ENCODE measurements around the gene BCL2A1.
A peak's percentile ranks its signal among the peaks of the same experiment; 100 is the strongest.
"Not testable (repeated sequence)": the region's sequence is repeated elsewhere in the genome, so short reads cannot be mapped to it uniquely, and the experiment has no call there.

Gene BCL2A1

GRCh38 chr15:79956354-79956939 lies 14.5 kb downstream of the BCL2A1 start:
- no peak for DNase-seq

GRCh38 chr15:79954661-79955060 lies 16.3 kb downstream of the BCL2A1 start:
- no peak for DNase-seq

- no peak for DNase-seq
These were observed 17.0 kb downstream of the BCL2A1 start for GRCh38 chr15:79953951-79954444.

GRCh38 chr15:79952329-79952728 lies 18.7 kb downstream of the BCL2A1 start:
- no peak for DNase-seq

GRCh38 chr15:79950247-79950646 lies 20.7 kb downstream of the BCL2A1 start:
- DNase-seq = no peak

- DNase-seq = no peak
These were observed 22.2 kb downstream of the BCL2A1 start for GRCh38 chr15:79948761-79949160.

GRCh38 chr15:79948095-79948695 lies 22.8 kb downstream of the BCL2A1 start:
- DNase-seq = no peak

GRCh38 chr15:79947009-79947408 lies 24.0 kb downstream of the BCL2A1 start:
- no peak for DNase-seq

GRCh38 chr15:79944622-79945021 lies 26.4 kb downstream of the BCL2A1 start:
- no peak for DNase-seq

- DNase-seq = no peak
These were observed 27.2 kb downstream of the BCL2A1 start for GRCh38 chr15:79943820-79944219.

- no peak for DNase-seq
These were observed 28.1 kb downstream of the BCL2A1 start for GRCh38 chr15:79942741-79943481.

- no peak for DNase-seq
These were observed 31.6 kb downstream of the BCL2A1 start for GRCh38 chr15:79939399-79939798.

- no peak for DNase-seq
These were observed 32.9 kb downstream of the BCL2A1 start for GRCh38 chr15:79938143-79938542.

- DNase-seq = not testable (repeated sequence)
These were observed 35.3 kb downstream of the BCL2A1 start for GRCh38 chr15:79935556-79936201.

- no peak for DNase-seq
These were observed 37.8 kb downstream of the BCL2A1 start for GRCh38 chr15:79933231-79933630.

- no peak for DNase-seq
These were observed 38.5 kb downstream of the BCL2A1 start for GRCh38 chr15:79932447-79932846.

GRCh38 chr15:79930516-79930915 lies 40.5 kb downstream of the BCL2A1 start:
- DNase-seq = no peak

- no peak for DNase-seq
These were observed 41.6 kb downstream of the BCL2A1 start for GRCh38 chr15:79929412-79929811.

GRCh38 chr15:79926116-79926515 lies 44.9 kb downstream of the BCL2A1 start:
- not testable (repeated sequence) for DNase-seq

- no peak for DNase-seq
These were observed 46.6 kb downstream of the BCL2A1 start for GRCh38 chr15:79924379-79924778.

GRCh38 chr15:79923515-79924169 lies 47.4 kb downstream of the BCL2A1 start:
- DNase-seq = peak; percentile 98

GRCh38 chr15:79923079-79923514 lies 47.9 kb downstream of the BCL2A1 start:
- DNase-seq = peak; percentile 68

- DNase-seq = no peak
These were observed 48.4 kb downstream of the BCL2A1 start for GRCh38 chr15:79922512-79923078.
